SK-N-SH treated with all-trans-retinoic acid at 6 μM for 48 hours (cell line): ENCODE measurements around the gene SYTL1.
A peak's percentile ranks its signal among the peaks of the same experiment; 100 is the strongest.

Experiments used
- ATAC-seq: fragments of 200-7000 bp; cut with Tn5 transposase; 3 replicates; pipeline ENCODE4 v1.9.1; 2020; ENCODE audit warnings: mild to moderate bottlenecking, moderate library complexity
- ARNTL ChIP-seq: fragments of 450-650 bp; formaldehyde crosslinking; IDR thresholded peaks from 2 replicates; pipeline ENCODE4 v1.5.0; 2020; ENCODE audit warnings: low read depth, mild to moderate bottlenecking, moderate library complexity, borderline replicate concordance
- BACH2 ChIP-seq: fragments of 250-450 bp; sonication (Bioruptor Pico); IDR thresholded peaks from 2 replicates; pipeline ENCODE4 v1.9.0; 2021; ENCODE audit warnings: mild to moderate bottlenecking, borderline replicate concordance
- CSDC2 ChIP-seq: fragments of 250-450 bp; sonication (Bioruptor Pico); IDR thresholded peaks from 2 replicates; pipeline ENCODE4 v1.5.0; 2020; ENCODE audit warnings: mild to moderate bottlenecking, moderate library complexity
- CSRNP3 ChIP-seq: fragments of 250-450 bp; sonication (Bioruptor Pico); IDR thresholded peaks from 2 replicates; pipeline ENCODE4 v1.5.1; 2021; ENCODE audit warnings: mild to moderate bottlenecking, moderate library complexity
- ESRRG ChIP-seq: fragments of 250-450 bp; sonication (Bioruptor Pico); IDR thresholded peaks from 2 replicates; pipeline ENCODE4 v1.6.1; 2021; ENCODE audit warnings: mild to moderate bottlenecking
- GLIS3 ChIP-seq: fragments of 250-450 bp; sonication (Bioruptor Pico); IDR thresholded peaks from 2 replicates; pipeline ENCODE4 v1.5.0; 2020; ENCODE audit warnings: mild to moderate bottlenecking, moderate library complexity
- ISL1 ChIP-seq: fragments of 250-450 bp; sonication (Bioruptor Pico); IDR thresholded peaks from 2 replicates; pipeline ENCODE4 v2.1.2; 2022; ENCODE audit warnings: mild to moderate bottlenecking, moderate library complexity
- OSR1 ChIP-seq: fragments of 250-450 bp; sonication (Bioruptor Pico); IDR thresholded peaks from 2 replicates; pipeline ENCODE4 v1.8.0; 2022; ENCODE audit warnings: moderate library complexity, mild to moderate bottlenecking, inconsistent platforms
- PATZ1 ChIP-seq: fragments of 250-450 bp; sonication (Bioruptor Pico); IDR thresholded peaks from 2 replicates; pipeline ENCODE4 v1.8.0; 2020; ENCODE audit warnings: mild to moderate bottlenecking, moderate library complexity, borderline replicate concordance
- POU6F1 ChIP-seq: fragments of 250-450 bp; sonication (Bioruptor Pico); IDR thresholded peaks from 2 replicates; pipeline ENCODE4 v1.8.0; 2021; ENCODE audit warnings: low read depth, mild to moderate bottlenecking, moderate library complexity, borderline replicate concordance
- PPARA ChIP-seq: fragments of 250-450 bp; sonication (Bioruptor Pico); IDR thresholded peaks from 2 replicates; pipeline ENCODE4 v1.5.0; 2020; ENCODE audit warnings: mild to moderate bottlenecking, borderline replicate concordance
- RARB ChIP-seq: fragments of 250-450 bp; sonication (Bioruptor Pico); IDR thresholded peaks from 2 replicates; pipeline ENCODE4 v1.8.0; 2021; ENCODE audit warnings: mild to moderate bottlenecking, moderate library complexity
- SNAI2 ChIP-seq: fragments of 250-450 bp; sonication (Bioruptor Pico); IDR thresholded peaks from 2 replicates; pipeline ENCODE4 v1.5.0; 2020; ENCODE audit warnings: mild to moderate bottlenecking, moderate library complexity
- TCF4 ChIP-seq: fragments of 250-450 bp; sonication (Bioruptor Pico); IDR thresholded peaks from 2 replicates; pipeline ENCODE4 v1.8.0; 2021; ENCODE audit warnings: mild to moderate bottlenecking, moderate library complexity, borderline replicate concordance
- TOX ChIP-seq: fragments of 250-450 bp; sonication (Bioruptor Pico); IDR thresholded peaks from 2 replicates; pipeline ENCODE4 v1.8.0; 2021; ENCODE audit warnings: mild to moderate bottlenecking, moderate library complexity, borderline replicate concordance
- ZC3H10 ChIP-seq: fragments of 250-450 bp; sonication (Bioruptor Pico); IDR thresholded peaks from 2 replicates; pipeline ENCODE4 v1.5.1; 2021; ENCODE audit warnings: mild to moderate bottlenecking, moderate library complexity
- ZFP3 ChIP-seq: fragments of 250-450 bp; sonication (Bioruptor Pico); IDR thresholded peaks from 2 replicates; pipeline ENCODE4 v1.5.0; 2020; ENCODE audit warnings: mild to moderate bottlenecking, moderate library complexity
- ZFP30 ChIP-seq: fragments of 450-650 bp; formaldehyde crosslinking; IDR thresholded peaks from 2 replicates; pipeline ENCODE4 v1.5.0; 2022; ENCODE audit warnings: mild to moderate bottlenecking, moderate library complexity
- ZNF565 ChIP-seq: fragments of 450-650 bp; formaldehyde crosslinking; conservative IDR thresholded peaks from 2 replicates; pipeline ENCODE4 v1.5.0; 2020; ENCODE audit warnings: low read depth, mild to moderate bottlenecking, moderate library complexity
- ZNF70 ChIP-seq: fragments of 450-650 bp; formaldehyde crosslinking; IDR thresholded peaks from 2 replicates; pipeline ENCODE4 v1.5.0; 2020; ENCODE audit warnings: mild to moderate bottlenecking, moderate library complexity
- ZNF8 ChIP-seq: fragments of 450-650 bp; formaldehyde crosslinking; IDR thresholded peaks from 2 replicates; pipeline ENCODE4 v1.5.0; 2020; ENCODE audit warnings: mild to moderate bottlenecking, moderate library complexity
- TF ChIP-seq, protein P1 (sequence below): fragments of 250-450 bp; sonication (Bioruptor Pico); IDR thresholded peaks from 2 replicates; pipeline ENCODE4 v1.5.1; 2020; ENCODE audit warnings: low read depth, mild to moderate bottlenecking, moderate library complexity
- TF ChIP-seq, protein P2 (sequence below): fragments of 250-450 bp; sonication (Bioruptor Pico); IDR thresholded peaks from 2 replicates; pipeline ENCODE4 v1.5.0; 2020; ENCODE audit warnings: mild to moderate bottlenecking, moderate library complexity

The SYTL1 gene

GRCh38 chr1:27297903-27298302 is 43.9 kb upstream of the SYTL1 start:
- no peak for ATAC-seq
- TF ChIP-seq ZFP3 (CRISPR knock-in tag) (no peak), TCF4 (no peak), CSRNP3 (CRISPR knock-in tag) (no peak), ISL1 (no peak), ZC3H10 (no peak), ZNF8 (CRISPR knock-in tag) (no peak), OSR1 (CRISPR knock-in tag) (no peak)
- TF ChIP-seq, protein P1, sequence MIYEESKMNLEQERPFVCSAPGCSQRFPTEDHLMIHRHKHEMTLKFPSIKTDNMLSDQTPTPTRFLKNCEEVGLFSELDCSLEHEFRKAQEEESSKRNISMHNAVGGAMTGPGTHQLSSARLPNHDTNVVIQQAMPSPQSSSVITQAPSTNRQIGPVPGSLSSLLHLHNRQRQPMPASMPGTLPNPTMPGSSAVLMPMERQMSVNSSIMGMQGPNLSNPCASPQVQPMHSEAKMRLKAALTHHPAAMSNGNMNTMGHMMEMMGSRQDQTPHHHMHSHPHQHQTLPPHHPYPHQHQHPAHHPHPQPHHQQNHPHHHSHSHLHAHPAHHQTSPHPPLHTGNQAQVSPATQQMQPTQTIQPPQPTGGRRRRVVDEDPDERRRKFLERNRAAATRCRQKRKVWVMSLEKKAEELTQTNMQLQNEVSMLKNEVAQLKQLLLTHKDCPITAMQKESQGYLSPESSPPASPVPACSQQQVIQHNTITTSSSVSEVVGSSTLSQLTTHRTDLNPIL (CRISPR knock-in tag), result no peak

- TF ChIP-seq TOX (CRISPR knock-in tag) (no peak), SNAI2 (CRISPR knock-in tag) (0 out of 2 replicates have a peak, but pooled peaks have one; percentile 28)
- no peak for ATAC-seq
These were observed 43.0 kb upstream of the SYTL1 start for GRCh38 chr1:27298632-27299384.

DNA sequence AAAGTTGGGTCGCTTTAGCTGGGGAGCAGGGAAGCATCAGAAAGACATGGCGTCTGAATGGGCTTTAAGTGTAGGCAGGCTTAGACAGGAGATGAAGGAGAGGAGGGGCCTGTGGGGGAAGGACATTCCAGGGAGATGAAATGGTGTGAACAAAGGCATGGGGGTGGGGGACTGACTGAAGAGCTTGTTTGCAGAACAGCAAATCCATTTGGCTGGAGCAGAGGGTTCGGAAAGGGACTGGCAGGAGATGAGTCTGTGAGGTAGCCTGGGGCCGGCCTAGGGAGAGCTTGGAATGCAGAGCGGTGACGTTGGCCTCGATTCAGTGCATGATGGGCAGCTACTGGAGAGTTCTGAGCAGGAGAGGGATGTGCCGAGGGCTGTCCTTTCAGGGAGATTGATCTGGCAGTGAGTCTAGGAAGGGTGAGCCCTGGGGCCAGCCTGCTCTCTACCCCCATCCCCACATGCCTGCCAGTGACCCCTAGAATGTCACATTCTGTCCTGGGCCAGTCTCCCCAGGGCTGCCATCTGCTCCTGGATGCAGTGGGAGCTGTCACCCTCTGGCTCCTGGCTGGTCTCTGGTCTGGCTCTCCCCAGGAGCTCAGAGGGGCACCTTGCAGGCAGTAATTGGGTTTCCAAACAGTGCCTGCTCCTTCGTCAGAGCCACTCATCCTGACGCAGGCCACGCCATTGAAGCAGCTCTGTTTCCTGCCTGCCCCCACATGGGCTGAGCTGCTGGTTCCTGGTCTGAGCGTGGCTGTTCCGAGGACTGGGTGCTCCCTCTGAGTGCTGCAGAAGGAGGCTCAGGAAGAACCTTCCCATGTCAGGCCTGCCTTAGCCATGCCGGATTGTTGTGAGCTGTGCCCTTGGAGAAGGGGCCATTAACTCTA is 42.2 kb upstream of the SYTL1 start:
- ATAC-seq, result peak; percentile 90
- no peak for TF ChIP-seq CSDC2 (CRISPR knock-in tag)
- no peak for TF ChIP-seq ZFP30
- TF ChIP-seq ARNTL (CRISPR knock-in tag), result no peak
- 0 out of 2 replicates have a peak, but pooled peaks have one; percentile 20 for TF ChIP-seq SNAI2 (CRISPR knock-in tag)
- no peak for TF ChIP-seq GLIS3
- TF ChIP-seq ZC3H10, result no peak
- TF ChIP-seq ZFP3 (CRISPR knock-in tag), result no peak
- no peak for TF ChIP-seq OSR1 (CRISPR knock-in tag)
- TF ChIP-seq CSRNP3 (CRISPR knock-in tag), result no peak
- no peak for TF ChIP-seq POU6F1 (CRISPR knock-in tag)
- TF ChIP-seq, protein P1 (CRISPR knock-in tag), result no peak
- TF ChIP-seq BACH2 (CRISPR knock-in tag), result no peak
- TF ChIP-seq TCF4, result peak; percentile 43; the same call in 1 of the 2 replicates
- 0 out of 2 replicates have a peak, but pooled peaks have one; percentile 5 for TF ChIP-seq TOX (CRISPR knock-in tag)
- peak; percentile 46; the same call in 1 of the 2 replicates for TF ChIP-seq ISL1
- no peak for TF ChIP-seq PATZ1
- TF ChIP-seq PPARA (CRISPR knock-in tag), result no peak
- no peak for TF ChIP-seq RARB (CRISPR knock-in tag)
- no peak for TF ChIP-seq ZNF70 (CRISPR knock-in tag)
- TF ChIP-seq ESRRG (CRISPR knock-in tag), result no peak
- TF ChIP-seq ZNF565 (CRISPR knock-in tag), result no peak
- no peak for TF ChIP-seq ZNF8 (CRISPR knock-in tag)
- TF ChIP-seq, protein P2, sequence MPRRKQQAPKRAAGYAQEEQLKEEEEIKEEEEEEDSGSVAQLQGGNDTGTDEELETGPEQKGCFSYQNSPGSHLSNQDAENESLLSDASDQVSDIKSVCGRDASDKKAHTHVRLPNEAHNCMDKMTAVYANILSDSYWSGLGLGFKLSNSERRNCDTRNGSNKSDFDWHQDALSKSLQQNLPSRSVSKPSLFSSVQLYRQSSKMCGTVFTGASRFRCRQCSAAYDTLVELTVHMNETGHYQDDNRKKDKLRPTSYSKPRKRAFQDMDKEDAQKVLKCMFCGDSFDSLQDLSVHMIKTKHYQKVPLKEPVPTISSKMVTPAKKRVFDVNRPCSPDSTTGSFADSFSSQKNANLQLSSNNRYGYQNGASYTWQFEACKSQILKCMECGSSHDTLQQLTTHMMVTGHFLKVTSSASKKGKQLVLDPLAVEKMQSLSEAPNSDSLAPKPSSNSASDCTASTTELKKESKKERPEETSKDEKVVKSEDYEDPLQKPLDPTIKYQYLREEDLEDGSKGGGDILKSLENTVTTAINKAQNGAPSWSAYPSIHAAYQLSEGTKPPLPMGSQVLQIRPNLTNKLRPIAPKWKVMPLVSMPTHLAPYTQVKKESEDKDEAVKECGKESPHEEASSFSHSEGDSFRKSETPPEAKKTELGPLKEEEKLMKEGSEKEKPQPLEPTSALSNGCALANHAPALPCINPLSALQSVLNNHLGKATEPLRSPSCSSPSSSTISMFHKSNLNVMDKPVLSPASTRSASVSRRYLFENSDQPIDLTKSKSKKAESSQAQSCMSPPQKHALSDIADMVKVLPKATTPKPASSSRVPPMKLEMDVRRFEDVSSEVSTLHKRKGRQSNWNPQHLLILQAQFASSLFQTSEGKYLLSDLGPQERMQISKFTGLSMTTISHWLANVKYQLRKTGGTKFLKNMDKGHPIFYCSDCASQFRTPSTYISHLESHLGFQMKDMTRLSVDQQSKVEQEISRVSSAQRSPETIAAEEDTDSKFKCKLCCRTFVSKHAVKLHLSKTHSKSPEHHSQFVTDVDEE, result no peak
